Left ventricle myocardium superior (tissue), 1 donor: ENCODE results near the gene ANKRD50. TPM values are rescaled to one million over a fixed set of nuclear protein-coding genes. Genes with fewer than 3 reads are reported as not detected.

Experiments
- ATAC-seq: fragments of 200-7000 bp; cut with Tn5 transposase; one replicate; pipeline ENCODE4 v1.9.1; 2020; ENCODE audit warnings: mild to moderate bottlenecking, moderate library complexity
- DNase-seq: peaks from one replicate; pipeline ENCODE4 v3.0.0-alpha.2; 2020
- intact Hi-C: fragments of 100-400 bp; cut with micrococcal nuclease; formaldehyde crosslinking; loops from one replicate; pipeline ENCODE4 v1.11.0; 2022
- long read RNA-seq: library from polyadenylated mRNA; unstranded; transcript quantifications from one replicate; pipeline ENCODE4 v2.0.0, GENCODE V29; 2021
- total RNA-seq: library from RNA; stranded (reverse); fragmentation: NEBNext Ultra II Directional; extraction: Animal tissue kit (Norgen Biotek cat#: 25700); gene quantifications from one replicate; pipeline ENCODE4 v1.2.1, GENCODE V29; 2021
- donor health status: DM: no; HTN: yes; CAD: no; lungs with severe emphysema.

The ANKRD50 gene
- total RNA-seq: 5.4 TPM
- long read RNA-seq, full-length matches to known transcripts: 1 of 3 reads
- long read RNA-seq, partial matches to known transcripts: 2 of 3 reads
- long read RNA-seq, other reads (novel, unspliced or antisense): 0 of 3 reads

DNA sequence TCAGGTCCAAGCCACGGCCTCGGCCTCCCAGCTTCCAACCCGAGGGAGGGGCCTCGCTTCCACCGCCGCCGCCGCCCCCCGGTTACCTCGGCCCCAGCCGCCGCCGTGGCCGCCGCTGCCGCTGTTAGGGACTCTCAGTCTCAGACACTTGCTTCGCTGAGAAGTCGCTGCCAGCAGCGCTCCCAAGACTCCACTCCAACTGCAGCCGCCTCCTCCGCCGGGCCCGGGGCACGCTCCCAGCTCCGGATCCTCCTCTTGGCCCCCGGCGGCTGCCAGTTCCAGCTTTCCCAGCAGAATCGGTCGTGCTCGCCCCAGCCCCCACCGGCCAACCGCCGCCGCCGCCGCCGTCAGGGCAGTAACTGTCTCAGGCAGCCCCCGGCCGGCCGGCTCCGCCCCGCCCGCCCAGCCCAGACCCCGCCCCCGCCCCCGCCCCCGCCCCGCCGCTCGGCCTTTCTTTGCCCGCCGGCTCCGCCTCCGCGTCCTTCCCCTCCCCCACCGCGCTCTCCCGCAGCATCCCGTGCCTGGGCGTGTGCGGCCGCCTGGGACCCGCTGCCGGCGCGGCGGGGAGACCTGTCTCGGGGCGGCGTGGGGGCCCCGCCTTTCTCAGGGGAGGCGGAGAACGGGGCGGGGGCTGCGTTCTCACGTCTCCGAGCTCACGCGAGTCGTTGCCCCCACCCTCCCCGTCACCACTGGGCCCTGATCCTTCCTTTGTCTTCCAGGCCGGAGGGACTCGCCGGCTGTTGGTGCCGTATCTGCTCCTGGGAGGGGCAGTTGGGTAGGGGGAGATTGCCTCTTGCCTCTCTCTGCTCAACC, at the start of gene ANKRD50:
Gene ANKRD50 (minus strand): TSS at position 361 of the 813 bp plus-strand sequence. CDS start 2,221 bp downstream, outside the sequence.
- intact Hi-C loops: no loop called here
- ATAC-seq (peak; percentile 91), DNase-seq (peak; percentile 93)

DNA sequence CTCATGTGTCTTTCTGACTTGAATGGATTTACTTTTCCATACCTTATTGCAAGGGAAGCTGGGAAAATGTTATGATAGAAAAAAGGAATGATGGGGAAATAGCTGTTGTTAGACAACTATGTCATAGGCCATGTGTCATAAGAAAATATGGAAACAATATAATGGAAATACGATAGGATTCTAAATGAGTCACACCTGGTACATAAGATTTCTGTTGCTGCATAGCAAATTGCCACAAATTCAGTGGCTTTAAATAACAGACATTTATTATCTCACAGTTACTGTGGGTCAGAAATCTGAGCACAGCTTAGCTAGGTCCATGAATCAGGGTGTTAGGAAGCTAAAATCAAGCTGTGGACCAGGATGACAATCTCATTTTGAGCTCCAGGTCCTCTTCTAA, 44.6 kb upstream of the ANKRD50 start:
- DNase-seq (no peak), ATAC-seq (no peak)
- intact Hi-C loops: no loop called here

GRCh38 chr4:124754681-124755080, 42.1 kb upstream of the ANKRD50 start:
- DNase-seq: no peak
- intact Hi-C loops: no loop called here
- ATAC-seq: no peak

DNA sequence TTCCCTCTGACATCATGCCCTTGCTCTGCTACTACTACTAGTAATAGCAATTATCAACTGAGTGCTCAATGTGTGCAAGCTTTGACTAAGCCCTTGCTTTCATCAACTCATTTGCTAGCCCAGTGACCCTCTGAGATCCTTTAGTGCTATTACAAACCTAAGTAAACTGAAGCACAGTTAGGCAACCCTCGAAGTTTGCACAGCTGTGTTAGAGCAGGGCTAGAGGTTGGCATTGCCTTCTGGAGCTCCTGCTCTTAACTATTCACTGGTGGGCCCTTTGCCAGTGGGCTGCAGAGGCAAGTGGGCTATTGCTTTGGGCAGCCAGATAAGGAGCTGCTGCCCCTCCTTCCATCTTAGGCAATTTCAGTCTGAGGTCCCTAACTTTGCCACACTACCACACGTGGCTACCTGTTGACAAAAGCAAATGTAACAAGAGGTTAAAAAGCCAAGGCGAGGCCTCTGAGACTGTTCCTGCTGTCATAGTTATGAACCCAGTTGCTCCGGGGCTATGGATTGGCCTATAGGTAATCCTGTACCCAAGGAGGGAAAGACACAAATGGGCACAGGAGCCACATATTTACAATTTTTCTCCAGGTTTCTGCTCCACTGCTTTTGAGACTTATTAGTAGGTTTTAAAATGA, 41.5 kb upstream of the ANKRD50 start:
- ATAC-seq (no peak), DNase-seq (no peak)
- intact Hi-C loops: no loop called here

DNA sequence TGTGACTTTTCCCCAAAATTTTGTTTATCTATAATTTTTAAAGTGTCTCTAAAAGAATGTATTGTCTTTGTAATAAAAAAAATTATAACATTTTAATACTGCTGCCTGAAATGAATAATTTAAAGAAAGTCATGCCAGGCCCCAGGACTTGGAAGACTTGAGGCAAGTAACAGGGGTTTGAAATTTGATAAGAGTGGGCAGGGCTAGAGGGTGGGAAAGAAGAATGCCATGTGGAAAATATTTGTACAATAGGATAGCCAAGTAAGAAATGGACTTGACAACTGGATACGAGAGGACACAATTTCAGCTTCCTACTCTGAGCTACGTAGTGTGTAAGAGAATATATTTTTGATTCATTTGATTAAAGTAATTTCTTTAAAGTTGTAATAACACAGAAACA, 36.9 kb upstream of the ANKRD50 start:
- ATAC-seq: no peak
- intact Hi-C loops: no loop called here
- DNase-seq: no peak

DNA sequence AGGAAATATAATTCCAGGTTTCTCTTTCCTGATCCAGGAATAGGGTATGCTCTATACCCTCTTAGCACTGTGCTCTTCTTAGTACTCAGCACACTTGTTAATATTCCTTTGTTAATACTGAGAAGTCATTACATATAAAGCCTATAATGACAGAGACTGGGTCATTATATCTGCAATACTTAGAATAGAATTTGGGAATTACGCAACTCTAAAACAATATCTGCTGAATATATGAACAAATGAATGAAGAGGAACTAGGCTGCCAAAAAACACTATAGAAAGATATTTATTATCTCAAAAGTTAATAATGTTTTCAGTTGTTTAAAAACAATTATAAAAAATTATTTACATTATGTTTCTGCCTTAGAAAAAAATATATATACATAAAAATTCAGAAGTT, 36.4 kb upstream of the ANKRD50 start:
- no peak for ATAC-seq
- intact Hi-C loops: no loop called here
- DNase-seq: no peak

DNA sequence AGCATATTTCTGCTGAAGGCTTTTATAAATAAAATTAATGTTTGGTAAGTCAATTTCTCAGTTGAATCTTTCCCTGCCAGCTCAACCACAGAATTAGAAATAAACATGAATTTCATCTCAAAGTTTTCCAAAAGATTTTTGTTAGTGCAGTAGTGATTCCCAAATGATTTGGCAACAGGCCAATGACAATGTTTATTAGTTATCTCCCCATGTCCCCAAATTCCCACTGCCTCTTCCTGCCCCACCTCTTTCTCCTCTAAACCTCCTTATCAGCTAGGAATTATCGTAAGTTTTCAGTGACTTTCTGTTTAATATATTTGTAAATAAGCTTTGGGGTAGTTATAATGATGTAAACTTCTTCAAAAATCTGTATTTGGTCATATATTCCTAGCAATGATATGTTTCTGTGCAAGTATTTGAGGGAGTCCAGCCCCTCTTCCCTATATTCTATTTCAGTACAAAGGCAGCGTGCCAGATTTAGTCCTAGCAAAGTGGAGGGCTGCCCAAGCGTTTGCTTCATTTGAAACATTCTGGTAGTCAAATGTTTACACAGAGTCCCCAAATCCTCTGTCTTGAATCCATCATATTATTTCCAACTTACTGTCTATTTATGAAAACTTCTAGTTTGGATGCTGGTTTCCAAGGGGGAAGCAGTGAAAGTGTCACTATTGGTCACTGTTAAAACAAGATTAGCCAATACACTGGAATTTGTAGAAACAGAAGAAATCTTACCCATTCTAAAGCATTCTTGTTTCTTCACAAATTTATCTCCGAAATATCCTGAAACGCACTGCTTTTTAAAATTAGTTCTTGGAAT, 33.7 kb upstream of the ANKRD50 start:
- ATAC-seq (peak; percentile 58), DNase-seq (no peak)
- intact Hi-C loops: no loop called here

DNA sequence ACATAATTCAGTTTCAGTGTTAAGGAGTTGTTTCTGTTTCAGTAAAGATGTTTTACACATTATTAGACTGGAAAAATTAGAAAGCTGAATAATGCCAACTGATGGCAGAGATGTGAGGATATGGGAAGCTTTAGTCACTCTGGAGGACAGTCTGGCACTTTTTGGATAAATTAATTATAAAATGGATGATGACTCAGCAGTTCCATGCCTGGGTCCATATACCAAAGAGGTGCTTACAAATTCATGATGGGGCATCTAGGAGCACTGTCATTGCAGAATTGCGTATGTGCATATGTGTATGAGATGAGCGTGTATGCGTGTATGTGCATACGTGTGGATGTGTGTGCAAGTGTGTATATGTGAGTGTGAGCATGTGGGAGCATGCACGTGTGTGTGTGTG, 31.2 kb upstream of the ANKRD50 start:
- no peak for ATAC-seq
- intact Hi-C loops: no loop called here

DNA sequence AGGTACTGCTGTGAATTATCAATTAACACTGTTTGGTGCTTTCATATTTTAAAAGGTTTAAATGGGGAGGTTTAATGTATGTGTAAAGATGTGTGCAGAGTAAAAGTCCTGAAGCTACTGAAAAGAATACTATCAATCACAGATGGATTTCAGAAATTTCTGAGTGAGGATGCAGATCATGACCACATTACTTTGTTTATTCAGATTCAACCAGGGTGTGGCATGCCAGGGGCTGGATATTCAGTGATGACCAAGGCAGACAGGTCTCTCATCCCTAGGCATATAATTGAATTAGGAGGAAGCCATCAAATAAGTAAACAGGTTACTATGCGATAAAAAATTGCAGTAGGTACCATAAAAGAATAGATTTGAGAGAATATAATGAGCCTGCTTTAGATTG, 28.0 kb upstream of the ANKRD50 start:
- DNase-seq (no peak), ATAC-seq (no peak)
- intact Hi-C loops: no loop called here

More for the DNA sequence above, 31.2 kb upstream of the ANKRD50 start:
- no peak for DNase-seq

DNA sequence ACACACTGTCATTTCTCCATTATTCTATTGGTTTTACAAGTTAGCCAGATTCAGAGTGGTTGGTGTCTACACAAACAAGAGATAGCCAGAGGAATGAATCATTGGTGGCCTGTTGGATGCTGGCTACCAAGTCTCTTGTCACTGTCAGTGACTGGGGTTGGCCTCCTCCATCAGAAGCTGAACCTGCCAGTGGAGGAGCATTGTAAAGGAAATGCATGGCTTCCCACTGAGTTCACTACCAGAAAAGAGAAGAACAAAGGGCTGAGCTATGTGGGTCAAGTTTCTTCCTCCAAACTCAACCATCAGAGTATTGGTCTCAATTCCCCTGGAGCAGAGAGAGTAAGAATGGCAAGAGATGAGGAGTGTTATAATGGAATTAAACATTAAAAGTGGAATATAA, 26.5 kb upstream of the ANKRD50 start:
- no peak for DNase-seq
- intact Hi-C loops: no loop called here
- no peak for ATAC-seq

DNA sequence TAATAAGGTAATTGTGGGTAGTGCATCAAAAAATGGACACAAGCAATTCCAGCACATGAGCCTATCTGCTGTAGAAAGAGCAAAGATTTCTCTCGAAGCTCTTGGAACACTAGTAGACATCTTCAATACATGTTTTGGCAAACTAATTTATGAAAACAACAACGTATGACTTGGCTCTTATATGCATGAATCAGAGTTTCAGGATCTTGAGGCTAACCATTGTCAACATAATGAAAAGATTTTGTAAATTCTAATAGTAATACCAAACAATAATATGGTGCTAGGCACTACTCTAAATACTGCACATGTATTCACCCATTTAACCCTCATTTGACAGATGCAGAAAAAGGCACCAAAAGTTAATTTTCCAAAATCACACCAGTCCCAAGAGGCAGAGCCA, 25.1 kb upstream of the ANKRD50 start:
- DNase-seq: no peak
- ATAC-seq: no peak
- intact Hi-C loops: no loop called here

- intact Hi-C loops: no loop called here
- DNase-seq (no peak), ATAC-seq (no peak)
These were observed 24.0 kb upstream of the ANKRD50 start for GRCh38 chr4:124736526-124736925.

- ATAC-seq (no peak), DNase-seq (no peak)
- intact Hi-C loops: no loop called here
These were observed 14.9 kb upstream of the ANKRD50 start for GRCh38 chr4:124727331-124727890.

DNA sequence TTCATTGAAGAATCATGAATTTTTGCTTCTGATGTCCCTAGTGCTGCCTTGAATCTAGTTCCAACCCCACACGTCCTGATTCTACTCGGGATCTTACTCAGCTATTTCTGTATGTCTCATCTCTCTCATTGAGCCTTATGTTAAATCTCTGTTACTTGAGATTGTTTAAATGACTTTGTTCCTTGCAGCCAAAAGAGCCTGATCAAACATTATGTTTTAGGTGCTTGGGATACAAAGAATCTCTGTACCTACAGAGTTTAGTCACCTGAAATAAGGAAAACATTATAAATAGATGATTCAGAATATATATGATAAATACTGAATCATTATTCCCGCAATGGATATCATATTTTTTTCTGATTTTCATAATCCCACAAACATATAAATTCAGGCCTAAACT, 13.7 kb upstream of the ANKRD50 start:
- intact Hi-C loops: no loop called here
- ATAC-seq: no peak
- DNase-seq: no peak

DNA sequence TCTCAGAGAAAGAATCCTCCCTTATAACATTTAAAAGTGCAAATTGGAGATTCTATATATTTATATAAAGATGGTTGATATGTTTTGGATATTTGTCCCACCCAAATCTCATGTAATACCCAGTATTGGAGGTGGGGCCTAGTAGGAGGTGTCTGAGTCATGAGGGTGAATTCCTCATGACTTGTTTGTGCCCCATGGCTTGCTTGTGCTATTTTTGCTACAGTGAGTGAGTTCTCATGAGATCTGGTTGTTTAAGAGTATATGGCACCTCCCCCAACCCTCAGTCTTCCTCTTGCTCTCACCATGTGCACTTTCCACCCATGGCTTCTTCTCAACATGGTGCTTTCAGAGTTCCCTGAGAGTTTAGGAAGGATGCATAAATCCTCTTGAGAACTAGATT, 9.5 kb upstream of the ANKRD50 start:
- DNase-seq (no peak), ATAC-seq (no peak)
- intact Hi-C loops: no loop called here

GRCh38 chr4:124717101-124717500, 4.6 kb upstream of the ANKRD50 start:
- intact Hi-C loops: no loop called here
- ATAC-seq (no peak), DNase-seq (no peak)

DNA sequence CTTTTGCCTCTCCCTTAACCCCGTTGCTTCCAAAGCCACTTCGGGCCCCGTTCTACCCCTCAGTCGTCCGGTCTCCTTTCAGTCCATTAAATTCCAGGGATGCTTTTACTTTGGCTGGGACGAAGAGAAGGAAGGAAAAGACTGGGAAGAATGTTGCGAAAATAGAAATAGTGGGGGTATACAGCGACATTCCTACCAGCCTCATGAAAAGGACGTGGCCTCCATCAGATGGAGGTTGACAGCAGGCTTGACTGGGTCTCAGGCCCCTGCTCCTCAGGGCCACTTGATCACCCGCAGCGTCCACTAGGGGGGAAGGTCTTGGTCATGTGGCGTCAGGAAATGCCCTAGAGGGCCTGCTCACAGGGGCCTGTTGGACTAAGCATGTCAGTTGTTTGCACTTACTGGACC, 657 bp upstream of the ANKRD50 start:
- ATAC-seq: peak; percentile 62

GRCh38 chr4:124711471-124712371, 811 bp downstream of the ANKRD50 start:
- ATAC-seq (peak; percentile 70), DNase-seq (no peak)
- intact Hi-C loops: no loop called here

More for the DNA sequence above, 657 bp upstream of the ANKRD50 start:
- intact Hi-C loops: no loop called here
- DNase-seq: peak; percentile 76
